Activated CD4-positive, CD25-positive, alpha-beta regulatory T cell treated with anti-CD3 and anti-CD28 coated beads, Interleukin-2, amount 50 U/mL, for 16 hours (primary cell): ENCODE results near the gene TYK2.

Experiments used
- DNase-seq: peaks from one replicate; pipeline ENCODE4 v3.0.0-alpha.2; 2020; ENCODE audit warnings: low read depth, low spot score

The TYK2 gene

GRCh38 chr19:10334588-10335351 is 45.6 kb downstream of the TYK2 start:
- no peak for DNase-seq

GRCh38 chr19:10333758-10334587 is 46.4 kb downstream of the TYK2 start:
- no peak for DNase-seq

- peak; percentile 93 for DNase-seq
These were observed 47.2 kb downstream of the TYK2 start, which contains the start of gene RAVER1 for GRCh38 chr19:10332965-10333757. RAVER1 (minus strand) TSS chr19:10333529; CDS start chr19:10333507, 22 bp downstream.

- no peak for DNase-seq
These were observed 48.0 kb downstream of the TYK2 start for GRCh38 chr19:10332158-10332964.

- DNase-seq, result no peak
These were observed 50.8 kb downstream of the TYK2 start for GRCh38 chr19:10329555-10329954.

GRCh38 chr19:10328558-10329429 is 51.6 kb downstream of the TYK2 start:
- no peak for DNase-seq

- no peak for DNase-seq
These were observed 52.6 kb downstream of the TYK2 start for GRCh38 chr19:10327793-10328192.

- DNase-seq, result no peak
These were observed 54.6 kb downstream of the TYK2 start for GRCh38 chr19:10325732-10326131.

GRCh38 chr19:10321874-10322835 is 58.2 kb downstream of the TYK2 start:
- no peak for DNase-seq

GRCh38 chr19:10321417-10321797 is 59.0 kb downstream of the TYK2 start:
- DNase-seq, result no peak

- DNase-seq, result no peak
These were observed 59.6 kb downstream of the TYK2 start for GRCh38 chr19:10320602-10321416.

- no peak for DNase-seq
These were observed 61.3 kb downstream of the TYK2 start for GRCh38 chr19:10318807-10319682.

- DNase-seq, result no peak
These were observed 62.4 kb downstream of the TYK2 start for GRCh38 chr19:10317857-10318462.

GRCh38 chr19:10317045-10317856 is 63.1 kb downstream of the TYK2 start:
- DNase-seq, result no peak

GRCh38 chr19:10316229-10317044 is 63.9 kb downstream of the TYK2 start:
- DNase-seq, result no peak
